Loucy (cell line): ENCODE results near the gene CNPY3.
"Not testable (repeated sequence)": the region's sequence is repeated elsewhere in the genome, so short reads cannot be mapped to it uniquely, and the experiment has no call there.

ENCODE experiments used
- H2AFZ ChIP-seq: fragments of 200-600 bp; sonication (generic); 2 replicates; pipeline ENCODE4 v1.6.0; 2016; ENCODE audit warnings: antibody characterized with exemption, mild to moderate bottlenecking, low read length, moderate library complexity
- H3F3A ChIP-seq: fragments of 200-600 bp; 2 replicates; pipeline ENCODE4 v1.6.0; 2016; ENCODE audit warnings: antibody characterized with exemption, low read depth, mild to moderate bottlenecking
- H3K27me3 ChIP-seq: fragments of 200-600 bp; sonication (generic); 2 replicates; pipeline ENCODE4 v1.6.1; 2014; ENCODE audit warnings: low read length, mild to moderate bottlenecking; ENCODE audit not compliant: insufficient read depth, poor library complexity, severe bottlenecking
- H3K36me3 ChIP-seq: fragments of 200-600 bp; sonication (generic); 2 replicates; pipeline ENCODE4 v1.6.1; 2016; ENCODE audit warnings: low read length; ENCODE audit not compliant: insufficient read depth
- H3K4me1 ChIP-seq: fragments of 200-600 bp; sonication (generic); 2 replicates; pipeline ENCODE4 v1.5.1; 2014; ENCODE audit warnings: low read length, mild to moderate bottlenecking; ENCODE audit not compliant: insufficient read depth, poor library complexity, severe bottlenecking
- H3K4me2 ChIP-seq: fragments of 200-600 bp; sonication (generic); 2 replicates; pipeline ENCODE4 v1.6.0; 2014; ENCODE audit warnings: antibody characterized with exemption, low read length, low read depth, mild to moderate bottlenecking; ENCODE audit not compliant: poor library complexity, severe bottlenecking
- H3K4me3 ChIP-seq: fragments of 200-600 bp; sonication (generic); 2 replicates; pipeline ENCODE4 v1.5.1; 2014; ENCODE audit warnings: low read length, mild to moderate bottlenecking, mixed read lengths; ENCODE audit not compliant: poor library complexity, severe bottlenecking
- H3K79me2 ChIP-seq: fragments of 200-600 bp; sonication (generic); 2 replicates; pipeline ENCODE4 v1.6.1; 2014; ENCODE audit warnings: low read length; ENCODE audit not compliant: insufficient read depth
- H3K9ac ChIP-seq: fragments of 200-600 bp; sonication (generic); 2 replicates; pipeline ENCODE4 v1.6.0; 2014; ENCODE audit warnings: mild to moderate bottlenecking, low read depth, low read length, moderate library complexity; ENCODE audit not compliant: poor library complexity, severe bottlenecking
- H3K9me2 ChIP-seq: fragments of 200-600 bp; sonication (generic); replicated peaks from 2 replicates; pipeline ENCODE4 v1.6.1; 2016; ENCODE audit warnings: low read depth, low read length, mixed read lengths
- H3K9me3 ChIP-seq: fragments of 200-600 bp; sonication (generic); 2 replicates; pipeline ENCODE4 v1.6.1; 2014; ENCODE audit warnings: mild to moderate bottlenecking, antibody characterized with exemption, low read length, low read depth; ENCODE audit not compliant: insufficient read depth
- H4K20me1 ChIP-seq: fragments of 200-600 bp; sonication (generic); 2 replicates; pipeline ENCODE4 v1.6.0; 2014; ENCODE audit warnings: antibody characterized with exemption, low read length, mild to moderate bottlenecking; ENCODE audit not compliant: insufficient read depth, poor library complexity, severe bottlenecking
- CTCF ChIP-seq: fragments of 200-600 bp; sonication (generic); conservative IDR thresholded peaks from 2 replicates; pipeline ENCODE4 v1.5.1; 2014; ENCODE audit warnings: mild to moderate bottlenecking, antibody characterized with exemption, low read length
- EZH2phosphoT487 ChIP-seq: fragments of 200-600 bp; IDR thresholded peaks from 2 replicates; pipeline ENCODE4 v1.6.1; 2018; ENCODE audit warnings: antibody characterized with exemption, mild to moderate bottlenecking, moderate library complexity, borderline replicate concordance

The CNPY3 gene

DNA sequence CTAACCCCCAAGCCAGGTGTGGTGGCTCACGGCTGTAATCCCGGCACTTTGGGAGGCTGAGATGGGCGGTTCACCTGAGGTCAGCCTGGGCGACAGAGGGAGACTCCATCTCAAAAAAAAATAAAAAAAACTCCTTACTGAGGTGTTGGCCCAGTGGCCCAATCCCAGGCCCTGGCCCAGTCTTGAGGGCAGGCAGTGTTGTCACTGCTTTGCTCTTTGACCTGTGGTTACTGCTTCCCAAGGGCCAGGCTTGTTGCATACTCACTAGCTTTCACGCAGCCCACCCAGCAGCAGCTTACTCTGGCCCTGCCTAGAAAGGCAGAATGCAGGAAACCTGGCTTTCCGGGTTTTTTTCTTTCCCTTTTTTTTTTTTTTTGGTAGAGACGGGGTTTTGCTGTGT is 13.2 kb downstream of the CNPY3 start:
- H3K4me1 ChIP-seq: no peaks in the 10 kb centered on the region

GRCh38 chr6:42947950-42948349 is 18.7 kb downstream of the CNPY3 start:
- H3K36me3 ChIP-seq: peaks cover 5% of the 10 kb centered on the region; the same call in 1 of the 2 replicates
- H3K79me2 ChIP-seq: no peaks in the 10 kb centered on the region
- H2AFZ ChIP-seq: no peak overlapping the region
- H3K9me3 ChIP-seq: no peaks in the 10 kb centered on the region
- H3K4me1 ChIP-seq: no peaks in the 10 kb centered on the region
- H3K9ac ChIP-seq: no peak overlapping the region
- H3K27me3 ChIP-seq: no peaks in the 10 kb centered on the region
- H3K4me3 ChIP-seq: no peak overlapping the region
- no peaks in the 10 kb centered on the region for H4K20me1 ChIP-seq
- TF ChIP-seq EZH2phosphoT487 (no peak), CTCF (no peak)
- no peak overlapping the region for H3K4me2 ChIP-seq
- H3K9me2 ChIP-seq: no peaks in the 10 kb centered on the region
- no peaks in the 10 kb centered on the region for H3F3A ChIP-seq

More for the DNA sequence above, 13.2 kb downstream of the CNPY3 start:
- H2AFZ ChIP-seq: no peak overlapping the region
- no peak overlapping the region for H3K9ac ChIP-seq
- no peak overlapping the region for H3K4me2 ChIP-seq
- peaks cover 39% of the 10 kb centered on the region; the same call in 1 of the 2 replicates for H3K36me3 ChIP-seq
- no peak for TF ChIP-seq CTCF
- TF ChIP-seq EZH2phosphoT487: no peak
- no peaks in the 10 kb centered on the region for H3F3A ChIP-seq
- no peaks in the 10 kb centered on the region for H3K9me3 ChIP-seq
- no peak overlapping the region for H3K4me3 ChIP-seq
- H3K9me2 ChIP-seq: no peaks in the 10 kb centered on the region
- H4K20me1 ChIP-seq: peaks cover 9% of the 10 kb centered on the region
- peaks cover 13% of the 10 kb centered on the region; the same call in 1 of the 2 replicates for H3K79me2 ChIP-seq
- no peaks in the 10 kb centered on the region for H3K27me3 ChIP-seq

GRCh38 chr6:42952389-42952788 is 23.1 kb downstream of the CNPY3 start:
- H3K36me3 ChIP-seq: no peaks in the 10 kb centered on the region
- H4K20me1 ChIP-seq: no peaks in the 10 kb centered on the region
- H3K4me1 ChIP-seq: no peaks in the 10 kb centered on the region
- H3K79me2 ChIP-seq: no peaks in the 10 kb centered on the region
- no peak overlapping the region for H3K4me2 ChIP-seq
- no peaks in the 10 kb centered on the region for H3F3A ChIP-seq
- no peaks in the 10 kb centered on the region for H3K27me3 ChIP-seq
- H3K9me2 ChIP-seq: no peaks in the 10 kb centered on the region
- no peaks in the 10 kb centered on the region for H3K9me3 ChIP-seq
- TF ChIP-seq EZH2phosphoT487: no peak
- no peak for TF ChIP-seq CTCF
- no peak overlapping the region for H3K4me3 ChIP-seq
- H3K9ac ChIP-seq: no peak overlapping the region
- no peak overlapping the region for H2AFZ ChIP-seq

DNA sequence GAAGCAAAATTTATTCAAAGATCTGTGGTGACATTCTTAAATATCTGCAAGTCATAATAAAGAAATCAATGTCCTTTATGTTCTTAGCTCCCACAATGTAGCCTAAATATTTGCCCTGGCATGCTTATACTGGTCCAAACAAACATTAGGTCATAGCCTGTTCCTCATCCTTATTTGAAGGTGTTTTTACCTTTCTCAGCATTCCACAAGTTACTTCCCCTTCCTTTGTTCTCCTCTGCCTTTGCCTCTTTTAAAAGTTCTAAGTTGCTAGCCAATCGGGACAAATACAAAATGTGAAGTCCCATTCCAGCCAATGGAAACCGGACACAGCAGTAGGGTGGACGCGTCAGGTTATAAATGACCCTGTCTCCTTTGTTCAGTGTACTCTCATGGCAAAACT is 25.1 kb downstream of the CNPY3 start:
- not testable (repeated sequence) for H3K9ac ChIP-seq, H3K4me2 ChIP-seq, H4K20me1 ChIP-seq, H3F3A ChIP-seq, H3K9me3 ChIP-seq, H3K79me2 ChIP-seq, H3K4me3 ChIP-seq, H3K36me3 ChIP-seq, H2AFZ ChIP-seq, H3K9me2 ChIP-seq, H3K27me3 ChIP-seq, H3K4me1 ChIP-seq
